ENCODE results near the gene PI3.
A peak's percentile ranks its signal among the peaks of the same experiment; 100 is the strongest.
"Not testable (repeated sequence)": the region's sequence is repeated elsewhere in the genome, so short reads cannot be mapped to it uniquely, and the experiment has no call there.

The PI3 gene

DNA sequence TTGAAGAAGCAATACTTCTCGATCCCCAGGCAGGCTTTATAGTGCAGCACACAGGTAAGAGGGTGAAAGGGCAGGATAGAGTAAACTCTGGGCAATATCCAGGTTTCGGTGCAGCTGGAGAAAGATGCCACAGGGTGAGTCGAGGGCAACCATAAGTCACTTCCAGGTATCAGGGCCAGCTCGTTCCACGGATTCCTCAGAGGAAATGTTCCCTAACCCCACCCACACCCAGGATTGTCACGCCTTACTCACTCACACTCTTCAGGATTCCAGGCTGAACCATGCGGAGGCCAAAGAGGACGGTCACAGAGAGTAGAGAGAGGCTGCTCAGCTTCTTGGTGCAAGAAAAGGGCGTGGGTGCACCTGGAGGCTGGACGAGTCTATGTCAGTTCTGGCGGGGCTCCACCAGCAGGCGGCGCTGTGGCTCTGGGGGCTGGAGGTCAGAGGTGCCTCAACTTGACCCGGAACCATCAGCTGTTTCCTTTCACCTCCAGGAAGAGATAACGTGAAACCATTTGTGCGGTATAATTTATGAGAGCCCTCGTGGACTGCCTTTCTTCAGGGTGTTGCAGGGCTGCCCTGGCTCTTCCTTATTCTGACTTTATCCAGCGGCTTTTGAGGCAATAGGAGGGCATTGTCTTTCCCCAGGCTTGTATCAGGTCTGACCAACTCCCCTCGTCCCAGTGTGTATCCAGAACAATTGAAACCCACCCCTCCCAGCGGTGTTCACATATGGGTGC is 36.0 kb upstream of the PI3 start:
- peak; percentile 53; the same call in 1 of the 3 replicates for ATAC-seq
- TF ChIP-seq ISL1 (CRISPR knock-in tag; IDR thresholded peaks at IDR 0.05) (no peak), ZFP30 (CRISPR knock-in tag; IDR thresholded peaks at IDR 0.05) (no peak), TOX (CRISPR knock-in tag; IDR thresholded peaks at IDR 0.05; ENCODE audit: borderline replicate concordance) (no peak), BACH2 (CRISPR knock-in tag; IDR thresholded peaks at IDR 0.05; ENCODE audit: borderline replicate concordance) (no peak), RARB (CRISPR knock-in tag; IDR thresholded peaks at IDR 0.05) (no peak), ZFP3 (CRISPR knock-in tag; IDR thresholded peaks at IDR 0.05) (no peak), SNAI2 (CRISPR knock-in tag; IDR thresholded peaks at IDR 0.05) (no peak), ZC3H10 (CRISPR knock-in tag; IDR thresholded peaks at IDR 0.05) (no peak), TCF4 (CRISPR knock-in tag; IDR thresholded peaks at IDR 0.05; ENCODE audit: borderline replicate concordance) (no peak), ZNF70 (CRISPR knock-in tag; IDR thresholded peaks at IDR 0.05) (no peak), ZNF565 (CRISPR knock-in tag; conservative IDR thresholded peaks at IDR 0.05; ENCODE audit: low read depth) (no peak), CSDC2 (CRISPR knock-in tag; IDR thresholded peaks at IDR 0.05) (no peak), PPARA (CRISPR knock-in tag; IDR thresholded peaks at IDR 0.05; ENCODE audit: borderline replicate concordance) (no peak)
- TF ChIP-seq, protein P1, sequence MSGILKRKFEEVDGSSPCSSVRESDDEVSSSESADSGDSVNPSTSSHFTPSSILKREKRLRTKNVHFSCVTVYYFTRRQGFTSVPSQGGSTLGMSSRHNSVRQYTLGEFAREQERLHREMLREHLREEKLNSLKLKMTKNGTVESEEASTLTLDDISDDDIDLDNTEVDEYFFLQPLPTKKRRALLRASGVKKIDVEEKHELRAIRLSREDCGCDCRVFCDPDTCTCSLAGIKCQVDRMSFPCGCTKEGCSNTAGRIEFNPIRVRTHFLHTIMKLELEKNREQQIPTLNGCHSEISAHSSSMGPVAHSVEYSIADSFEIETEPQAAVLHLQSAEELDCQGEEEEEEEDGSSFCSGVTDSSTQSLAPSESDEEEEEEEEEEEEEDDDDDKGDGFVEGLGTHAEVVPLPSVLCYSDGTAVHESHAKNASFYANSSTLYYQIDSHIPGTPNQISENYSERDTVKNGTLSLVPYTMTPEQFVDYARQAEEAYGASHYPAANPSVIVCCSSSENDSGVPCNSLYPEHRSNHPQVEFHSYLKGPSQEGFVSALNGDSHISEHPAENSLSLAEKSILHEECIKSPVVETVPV (CRISPR knock-in tag; IDR thresholded peaks at IDR 0.05), result no peak
- TF ChIP-seq, protein P2, sequence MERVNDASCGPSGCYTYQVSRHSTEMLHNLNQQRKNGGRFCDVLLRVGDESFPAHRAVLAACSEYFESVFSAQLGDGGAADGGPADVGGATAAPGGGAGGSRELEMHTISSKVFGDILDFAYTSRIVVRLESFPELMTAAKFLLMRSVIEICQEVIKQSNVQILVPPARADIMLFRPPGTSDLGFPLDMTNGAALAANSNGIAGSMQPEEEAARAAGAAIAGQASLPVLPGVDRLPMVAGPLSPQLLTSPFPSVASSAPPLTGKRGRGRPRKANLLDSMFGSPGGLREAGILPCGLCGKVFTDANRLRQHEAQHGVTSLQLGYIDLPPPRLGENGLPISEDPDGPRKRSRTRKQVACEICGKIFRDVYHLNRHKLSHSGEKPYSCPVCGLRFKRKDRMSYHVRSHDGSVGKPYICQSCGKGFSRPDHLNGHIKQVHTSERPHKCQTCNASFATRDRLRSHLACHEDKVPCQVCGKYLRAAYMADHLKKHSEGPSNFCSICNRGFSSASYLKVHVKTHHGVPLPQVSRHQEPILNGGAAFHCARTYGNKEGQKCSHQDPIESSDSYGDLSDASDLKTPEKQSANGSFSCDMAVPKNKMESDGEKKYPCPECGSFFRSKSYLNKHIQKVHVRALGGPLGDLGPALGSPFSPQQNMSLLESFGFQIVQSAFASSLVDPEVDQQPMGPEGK (CRISPR knock-in tag; IDR thresholded peaks at IDR 0.05; ENCODE audit: borderline replicate concordance), result no peak
- TF ChIP-seq, protein P3, sequence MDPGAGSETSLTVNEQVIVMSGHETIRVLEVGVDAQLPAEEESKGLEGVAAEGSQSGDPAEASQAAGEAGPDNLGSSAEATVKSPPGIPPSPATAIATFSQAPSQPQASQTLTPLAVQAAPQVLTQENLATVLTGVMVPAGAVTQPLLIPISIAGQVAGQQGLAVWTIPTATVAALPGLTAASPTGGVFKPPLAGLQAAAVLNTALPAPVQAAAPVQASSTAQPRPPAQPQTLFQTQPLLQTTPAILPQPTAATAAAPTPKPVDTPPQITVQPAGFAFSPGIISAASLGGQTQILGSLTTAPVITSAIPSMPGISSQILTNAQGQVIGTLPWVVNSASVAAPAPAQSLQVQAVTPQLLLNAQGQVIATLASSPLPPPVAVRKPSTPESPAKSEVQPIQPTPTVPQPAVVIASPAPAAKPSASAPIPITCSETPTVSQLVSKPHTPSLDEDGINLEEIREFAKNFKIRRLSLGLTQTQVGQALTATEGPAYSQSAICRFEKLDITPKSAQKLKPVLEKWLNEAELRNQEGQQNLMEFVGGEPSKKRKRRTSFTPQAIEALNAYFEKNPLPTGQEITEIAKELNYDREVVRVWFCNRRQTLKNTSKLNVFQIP (CRISPR knock-in tag; IDR thresholded peaks at IDR 0.05; ENCODE audit: borderline replicate concordance, low read depth), result no peak

DNA sequence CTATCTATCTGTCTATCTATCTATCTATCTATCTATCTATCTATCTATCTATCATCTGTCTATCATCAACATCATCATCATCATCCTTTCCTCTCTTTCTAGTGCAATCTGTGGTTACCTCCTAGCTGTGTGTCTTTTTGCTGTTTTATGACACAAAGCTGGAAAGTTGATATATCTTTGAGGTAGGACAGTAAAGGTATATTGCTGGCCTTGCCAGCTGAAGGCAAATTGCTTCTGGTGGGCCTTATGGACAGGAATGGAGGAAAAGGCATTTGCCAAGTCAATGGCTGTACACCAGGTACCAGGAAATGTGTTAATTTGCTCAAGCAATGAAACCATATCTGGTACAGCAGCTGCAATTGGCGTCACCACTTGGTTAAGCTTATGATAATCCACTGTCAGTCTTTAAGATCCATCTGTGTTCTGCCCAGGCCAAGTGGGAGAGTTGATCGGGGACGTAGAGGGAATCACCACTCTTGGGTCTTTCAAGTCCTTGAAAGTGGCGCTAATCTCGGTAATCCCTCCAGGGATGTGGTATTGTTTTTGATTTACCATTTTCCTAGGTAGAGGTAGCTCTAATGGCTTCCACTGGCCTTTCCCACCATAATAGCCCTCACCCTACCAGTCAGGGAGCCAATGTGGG is 34.8 kb upstream of the PI3 start:
- ATAC-seq, result not testable (repeated sequence)

DNA sequence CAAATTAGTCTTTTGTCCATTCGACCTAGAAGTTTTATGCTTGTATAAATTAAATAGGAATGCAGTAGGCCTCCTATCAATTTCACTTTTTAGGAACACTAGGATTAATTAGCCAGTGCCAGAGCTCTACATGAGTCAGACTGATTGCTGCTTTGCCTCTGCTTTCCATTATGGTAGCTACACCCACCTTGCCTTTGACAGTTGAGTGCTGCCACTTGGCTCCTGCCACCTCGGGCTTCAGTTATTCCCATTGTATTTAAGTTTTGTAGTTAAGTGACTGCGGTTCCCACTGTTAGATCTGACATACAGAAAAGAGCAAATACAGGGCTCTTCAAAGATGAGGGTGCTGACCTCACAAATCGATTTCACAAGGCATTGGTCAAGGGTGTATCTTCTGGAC is 33.9 kb upstream of the PI3 start:
- no peak for ATAC-seq
- TF ChIP-seq TCF4 (CRISPR knock-in tag; IDR thresholded peaks at IDR 0.05; ENCODE audit: borderline replicate concordance), result no peak
- no peak for TF ChIP-seq GLIS3 (CRISPR knock-in tag; IDR thresholded peaks at IDR 0.05)
- TF ChIP-seq ESRRG (CRISPR knock-in tag; IDR thresholded peaks at IDR 0.05), result no peak
- no peak for TF ChIP-seq ZNF8 (CRISPR knock-in tag; IDR thresholded peaks at IDR 0.05)
- TF ChIP-seq SNAI2 (CRISPR knock-in tag; IDR thresholded peaks at IDR 0.05), result no peak
- TF ChIP-seq, protein P1 (CRISPR knock-in tag; IDR thresholded peaks at IDR 0.05), result no peak
- TF ChIP-seq TOX (CRISPR knock-in tag; IDR thresholded peaks at IDR 0.05; ENCODE audit: borderline replicate concordance), result no peak
- TF ChIP-seq, protein P4, sequence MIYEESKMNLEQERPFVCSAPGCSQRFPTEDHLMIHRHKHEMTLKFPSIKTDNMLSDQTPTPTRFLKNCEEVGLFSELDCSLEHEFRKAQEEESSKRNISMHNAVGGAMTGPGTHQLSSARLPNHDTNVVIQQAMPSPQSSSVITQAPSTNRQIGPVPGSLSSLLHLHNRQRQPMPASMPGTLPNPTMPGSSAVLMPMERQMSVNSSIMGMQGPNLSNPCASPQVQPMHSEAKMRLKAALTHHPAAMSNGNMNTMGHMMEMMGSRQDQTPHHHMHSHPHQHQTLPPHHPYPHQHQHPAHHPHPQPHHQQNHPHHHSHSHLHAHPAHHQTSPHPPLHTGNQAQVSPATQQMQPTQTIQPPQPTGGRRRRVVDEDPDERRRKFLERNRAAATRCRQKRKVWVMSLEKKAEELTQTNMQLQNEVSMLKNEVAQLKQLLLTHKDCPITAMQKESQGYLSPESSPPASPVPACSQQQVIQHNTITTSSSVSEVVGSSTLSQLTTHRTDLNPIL (CRISPR knock-in tag; IDR thresholded peaks at IDR 0.05; ENCODE audit: low read depth), result no peak
- TF ChIP-seq RARB (CRISPR knock-in tag; IDR thresholded peaks at IDR 0.05), result no peak
- TF ChIP-seq, protein P2 (CRISPR knock-in tag; IDR thresholded peaks at IDR 0.05; ENCODE audit: borderline replicate concordance), result no peak
- TF ChIP-seq, protein P5, sequence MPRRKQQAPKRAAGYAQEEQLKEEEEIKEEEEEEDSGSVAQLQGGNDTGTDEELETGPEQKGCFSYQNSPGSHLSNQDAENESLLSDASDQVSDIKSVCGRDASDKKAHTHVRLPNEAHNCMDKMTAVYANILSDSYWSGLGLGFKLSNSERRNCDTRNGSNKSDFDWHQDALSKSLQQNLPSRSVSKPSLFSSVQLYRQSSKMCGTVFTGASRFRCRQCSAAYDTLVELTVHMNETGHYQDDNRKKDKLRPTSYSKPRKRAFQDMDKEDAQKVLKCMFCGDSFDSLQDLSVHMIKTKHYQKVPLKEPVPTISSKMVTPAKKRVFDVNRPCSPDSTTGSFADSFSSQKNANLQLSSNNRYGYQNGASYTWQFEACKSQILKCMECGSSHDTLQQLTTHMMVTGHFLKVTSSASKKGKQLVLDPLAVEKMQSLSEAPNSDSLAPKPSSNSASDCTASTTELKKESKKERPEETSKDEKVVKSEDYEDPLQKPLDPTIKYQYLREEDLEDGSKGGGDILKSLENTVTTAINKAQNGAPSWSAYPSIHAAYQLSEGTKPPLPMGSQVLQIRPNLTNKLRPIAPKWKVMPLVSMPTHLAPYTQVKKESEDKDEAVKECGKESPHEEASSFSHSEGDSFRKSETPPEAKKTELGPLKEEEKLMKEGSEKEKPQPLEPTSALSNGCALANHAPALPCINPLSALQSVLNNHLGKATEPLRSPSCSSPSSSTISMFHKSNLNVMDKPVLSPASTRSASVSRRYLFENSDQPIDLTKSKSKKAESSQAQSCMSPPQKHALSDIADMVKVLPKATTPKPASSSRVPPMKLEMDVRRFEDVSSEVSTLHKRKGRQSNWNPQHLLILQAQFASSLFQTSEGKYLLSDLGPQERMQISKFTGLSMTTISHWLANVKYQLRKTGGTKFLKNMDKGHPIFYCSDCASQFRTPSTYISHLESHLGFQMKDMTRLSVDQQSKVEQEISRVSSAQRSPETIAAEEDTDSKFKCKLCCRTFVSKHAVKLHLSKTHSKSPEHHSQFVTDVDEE (CRISPR knock-in tag; IDR thresholded peaks at IDR 0.05), result no peak
- TF ChIP-seq PPARA (CRISPR knock-in tag; IDR thresholded peaks at IDR 0.05; ENCODE audit: borderline replicate concordance), result no peak
- no peak for TF ChIP-seq CSDC2 (CRISPR knock-in tag; IDR thresholded peaks at IDR 0.05)
- no peak for TF ChIP-seq ISL1 (CRISPR knock-in tag; IDR thresholded peaks at IDR 0.05)
- TF ChIP-seq OSR1 (CRISPR knock-in tag; IDR thresholded peaks at IDR 0.05), result no peak
- TF ChIP-seq ZNF70 (CRISPR knock-in tag; IDR thresholded peaks at IDR 0.05), result no peak

All from SK-N-SH treated with all-trans-retinoic acid at 6 μM for 48 hours (cell line).